OCI-LY7 (cell line): Measurements from ENCODE around the gene STAMBPL1.

ENCODE experiments used
- CTCF ChIP-seq: fragments of 200-600 bp; sonication (generic); conservative IDR thresholded peaks from 2 replicates; pipeline ENCODE4 v1.5.1; 2014; ENCODE audit warnings: mild to moderate bottlenecking, antibody characterized with exemption, low read length, moderate library complexity, mixed read lengths
- EZH2phosphoT487 ChIP-seq: fragments of 200-600 bp; sonication (generic); IDR thresholded peaks from 2 replicates; pipeline ENCODE4 v1.6.1; 2018; ENCODE audit warnings: low read depth, borderline replicate concordance, mild to moderate bottlenecking, mixed run types, antibody characterized with exemption, low read length, moderate library complexity, mixed read lengths

DNA sequence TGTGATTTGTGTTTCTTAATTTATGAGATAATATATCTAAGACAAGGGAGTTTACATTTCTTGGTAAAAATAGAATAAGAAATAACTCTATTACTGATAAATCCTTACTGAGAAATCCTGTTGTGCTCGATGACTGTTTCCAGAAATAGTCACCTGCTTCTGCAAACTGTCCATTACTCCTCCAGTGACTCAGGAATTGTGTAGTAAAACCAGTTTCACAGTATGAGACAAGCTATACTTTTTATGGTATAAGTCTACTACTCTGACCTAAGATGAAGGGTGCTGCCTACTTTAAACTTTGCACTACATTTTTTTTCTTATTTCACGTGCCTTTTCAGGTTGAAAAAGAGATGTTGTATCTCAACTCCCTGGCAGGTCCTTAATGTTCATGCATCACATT is 21.6 kb upstream of the STAMBPL1 start:
- TF ChIP-seq EZH2phosphoT487 (no peak), CTCF (no peak)
